GM18519 (cell line): ENCODE data around the gene CYP46A1.
"Not testable (repeated sequence)": the region's sequence is repeated elsewhere in the genome, so short reads cannot be mapped to it uniquely, and the experiment has no call there.

ENCODE experiments used
- ATAC-seq: cut with Tn5 transposase; IDR thresholded peaks from one replicate; pipeline ENCODE4 v1.9.1; 2021; ENCODE audit warnings: mild to moderate bottlenecking, moderate library complexity; ENCODE audit not compliant: unreplicated experiment, low FRiP score

Gene CYP46A1

GRCh38 chr14:99752486-99753121, 68.5 kb downstream of the CYP46A1 start:
- no peak for ATAC-seq

- no peak for ATAC-seq
Measured at GRCh38 chr14:99753225-99754140, 69.4 kb downstream of the CYP46A1 start.

GRCh38 chr14:99754141-99755067, 70.3 kb downstream of the CYP46A1 start:
- ATAC-seq, result no peak

GRCh38 chr14:99755068-99755405, 70.9 kb downstream of the CYP46A1 start:
- ATAC-seq, result no peak

- no peak for ATAC-seq
Measured at GRCh38 chr14:99755629-99756603, 71.8 kb downstream of the CYP46A1 start.

DNA sequence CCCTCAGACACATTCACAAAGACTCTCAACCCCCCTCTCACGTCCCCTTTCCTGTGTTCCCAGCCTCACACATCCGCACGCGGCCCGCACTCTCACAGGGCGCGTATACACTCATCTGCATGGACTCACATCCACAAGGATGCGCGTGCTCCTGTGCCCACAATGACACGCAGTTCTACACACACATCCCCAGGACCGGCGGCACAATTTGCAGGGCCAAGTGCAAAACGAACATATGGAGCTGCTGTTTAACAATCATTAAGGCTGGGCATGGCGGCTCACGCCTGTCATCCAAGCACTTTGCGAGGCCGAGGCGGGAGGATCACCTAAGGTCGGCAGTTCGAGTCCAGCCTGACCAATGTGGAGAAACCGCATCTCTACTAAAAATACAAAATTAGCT, 72.7 kb downstream of the CYP46A1 start:
- ATAC-seq, result no peak

- no peak for ATAC-seq
Measured at GRCh38 chr14:99757331-99758070, 73.4 kb downstream of the CYP46A1 start.

- ATAC-seq, result no peak
Measured at GRCh38 chr14:99758121-99758821, 74.2 kb downstream of the CYP46A1 start.

DNA sequence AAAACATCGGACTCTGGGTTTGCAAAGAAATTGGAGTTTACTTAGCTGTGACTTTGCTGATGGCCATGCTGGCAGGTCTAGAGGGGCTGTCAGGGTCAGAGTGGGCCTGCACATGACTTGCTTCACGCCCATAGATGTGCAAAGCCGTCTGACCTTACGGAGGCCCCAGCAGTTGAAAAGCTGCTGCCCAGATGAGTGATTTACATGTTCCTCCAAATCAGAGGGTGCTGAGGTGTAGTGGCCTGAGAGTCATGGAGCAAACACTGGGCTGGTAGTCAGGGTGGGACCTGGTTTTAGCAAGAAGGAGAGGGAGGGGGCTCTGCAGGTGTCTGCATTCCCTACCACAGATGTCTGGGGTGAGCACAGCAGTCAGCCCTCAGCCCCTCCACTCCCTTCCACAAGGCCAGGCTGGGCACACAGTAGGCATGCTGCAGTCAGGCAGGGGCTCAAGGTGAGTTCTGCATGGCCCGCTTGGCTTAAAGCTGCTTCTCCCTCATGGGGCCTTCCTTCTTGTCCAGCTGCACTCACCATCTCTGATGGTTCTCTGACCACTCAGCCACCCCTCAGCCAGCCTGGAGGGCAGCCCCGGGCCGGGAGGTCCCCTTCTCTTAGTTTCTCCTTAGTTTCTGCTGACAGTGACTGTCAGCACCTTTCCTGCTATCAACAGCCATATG, 74.9 kb downstream of the CYP46A1 start:
- ATAC-seq, result no peak

- no peak for ATAC-seq
Measured at GRCh38 chr14:99759546-99759925, 75.4 kb downstream of the CYP46A1 start.

DNA sequence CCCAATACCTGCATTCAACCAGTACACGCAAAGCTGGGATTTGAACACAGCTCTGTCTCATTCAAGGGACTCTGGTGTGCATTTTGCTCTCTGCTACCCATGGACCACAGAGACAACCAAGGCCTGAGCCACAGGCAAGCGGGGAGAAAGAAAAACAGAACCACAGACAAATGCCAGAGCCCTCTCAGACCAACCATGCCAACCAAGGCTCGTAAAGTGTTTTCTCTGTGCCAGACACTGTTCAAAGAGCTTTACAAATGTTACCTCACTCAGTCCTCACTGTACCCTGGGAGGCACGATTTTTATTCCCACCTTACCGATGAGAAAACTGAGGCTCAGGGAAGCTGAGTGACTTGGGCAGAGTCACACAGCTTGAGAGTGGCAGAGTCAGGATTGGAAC, 76.7 kb downstream of the CYP46A1 start:
- no peak for ATAC-seq

- not testable (repeated sequence) for ATAC-seq
Measured at GRCh38 chr14:99762911-99763310, 78.8 kb downstream of the CYP46A1 start.

DNA sequence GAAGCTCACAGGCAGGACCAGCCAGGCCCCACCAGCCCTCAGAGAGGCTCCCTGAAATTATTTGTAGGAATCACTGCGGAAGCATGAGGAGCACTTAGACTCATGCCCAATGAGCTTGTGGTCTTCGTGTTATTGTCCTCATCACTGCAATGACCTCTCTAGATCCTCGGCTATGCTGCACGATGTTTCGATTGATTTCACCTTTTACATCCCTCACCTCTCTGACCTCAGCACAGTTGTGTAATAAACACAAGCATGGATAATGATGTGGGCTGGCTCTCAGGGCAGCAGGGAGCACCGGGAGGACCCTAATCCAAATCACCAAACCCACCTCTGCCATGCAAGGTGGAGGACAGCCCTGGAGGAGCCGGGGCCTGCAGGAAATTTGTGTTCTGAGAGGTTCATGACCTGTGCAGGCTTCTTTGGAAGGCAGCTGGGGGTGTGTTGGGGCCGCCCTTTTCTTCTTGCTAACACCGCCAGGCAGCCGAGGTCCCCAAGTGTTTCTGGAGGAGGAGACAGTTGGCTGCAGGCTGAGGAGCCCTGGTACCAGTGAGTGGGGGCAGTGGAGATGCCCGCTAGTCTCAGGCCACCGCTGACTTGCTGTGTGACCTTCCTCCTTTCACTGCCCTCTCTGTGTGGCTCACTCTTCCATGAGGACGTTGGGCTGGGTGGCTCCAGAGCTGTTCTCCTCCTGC, 79.6 kb downstream of the CYP46A1 start:
- ATAC-seq, result no peak

- ATAC-seq, result no peak
Measured at GRCh38 chr14:99764222-99764706, 80.2 kb downstream of the CYP46A1 start.

DNA sequence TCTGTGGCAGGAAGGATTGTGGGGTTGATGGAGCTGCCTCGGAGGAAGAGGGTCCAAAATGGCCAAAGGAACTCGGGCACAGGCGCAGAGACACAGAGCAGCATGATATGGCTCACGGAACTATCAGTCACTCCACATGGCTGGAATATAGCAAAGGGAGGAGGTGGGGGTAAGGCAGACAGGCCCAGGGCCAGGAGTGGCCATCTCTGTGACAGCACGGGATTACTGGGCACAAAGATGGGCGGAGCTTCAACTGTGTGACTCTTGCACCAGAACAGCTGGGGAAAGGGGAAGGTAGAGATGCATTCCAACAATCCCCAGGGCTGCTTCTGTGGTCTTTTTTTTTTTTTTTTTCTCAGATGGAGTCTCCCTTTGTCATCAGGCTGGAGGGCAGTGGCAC, 84.3 kb downstream of the CYP46A1 start:
- no peak for ATAC-seq

GRCh38 chr14:99769123-99769522, 85.0 kb downstream of the CYP46A1 start:
- ATAC-seq, result no peak

- ATAC-seq, result no peak
Measured at GRCh38 chr14:99769799-99770198, 85.7 kb downstream of the CYP46A1 start.
